Right hindlimb (tissue), 1 donor: ENCODE measurements around the gene ASMTL.
"Not testable (repeated sequence)": the region's sequence is repeated elsewhere in the genome, so short reads cannot be mapped to it uniquely, and the experiment has no call there.

Experiments
- DNase-seq: peaks from one replicate; pipeline ENCODE4 v3.0.0-alpha.2; 2018

Gene ASMTL

GRCh38 chrX:1453951-1454785 is 1.5 kb upstream of the ASMTL start:
- peak; percentile 90 for DNase-seq

GRCh38 chrX:1453395-1453783 is 680 bp upstream of the ASMTL start:
- DNase-seq, result no peak

- peak; percentile 61 for DNase-seq
Measured at GRCh38 chrX:1451661-1452515, 821 bp downstream of the ASMTL start.

DNA sequence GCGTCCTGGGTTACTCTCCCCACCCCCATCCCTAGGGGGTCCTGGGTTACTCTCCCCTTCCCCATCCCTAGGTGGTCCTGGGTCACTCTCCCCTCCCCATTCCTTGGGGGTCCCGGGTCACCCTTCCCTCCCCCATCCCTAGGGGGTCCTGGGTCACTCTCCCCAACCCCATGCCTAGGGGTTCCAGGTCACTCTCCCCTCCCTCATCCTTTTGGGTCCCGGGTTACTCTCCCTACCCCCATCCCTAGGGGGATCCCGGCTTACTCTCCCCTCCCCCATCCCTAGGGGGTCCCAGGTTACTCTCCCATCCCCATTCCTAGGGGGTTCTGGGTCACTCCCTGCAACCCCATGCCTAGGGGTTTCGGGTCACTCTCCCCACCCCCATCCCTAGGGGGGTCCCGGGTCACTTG is 1.5 kb downstream of the ASMTL start:
- DNase-seq, result no peak

- DNase-seq, result peak; percentile 36
Measured at GRCh38 chrX:1450361-1451161, 2.1 kb downstream of the ASMTL start.

GRCh38 chrX:1449823-1450149 is 2.9 kb downstream of the ASMTL start:
- DNase-seq, result no peak

DNA sequence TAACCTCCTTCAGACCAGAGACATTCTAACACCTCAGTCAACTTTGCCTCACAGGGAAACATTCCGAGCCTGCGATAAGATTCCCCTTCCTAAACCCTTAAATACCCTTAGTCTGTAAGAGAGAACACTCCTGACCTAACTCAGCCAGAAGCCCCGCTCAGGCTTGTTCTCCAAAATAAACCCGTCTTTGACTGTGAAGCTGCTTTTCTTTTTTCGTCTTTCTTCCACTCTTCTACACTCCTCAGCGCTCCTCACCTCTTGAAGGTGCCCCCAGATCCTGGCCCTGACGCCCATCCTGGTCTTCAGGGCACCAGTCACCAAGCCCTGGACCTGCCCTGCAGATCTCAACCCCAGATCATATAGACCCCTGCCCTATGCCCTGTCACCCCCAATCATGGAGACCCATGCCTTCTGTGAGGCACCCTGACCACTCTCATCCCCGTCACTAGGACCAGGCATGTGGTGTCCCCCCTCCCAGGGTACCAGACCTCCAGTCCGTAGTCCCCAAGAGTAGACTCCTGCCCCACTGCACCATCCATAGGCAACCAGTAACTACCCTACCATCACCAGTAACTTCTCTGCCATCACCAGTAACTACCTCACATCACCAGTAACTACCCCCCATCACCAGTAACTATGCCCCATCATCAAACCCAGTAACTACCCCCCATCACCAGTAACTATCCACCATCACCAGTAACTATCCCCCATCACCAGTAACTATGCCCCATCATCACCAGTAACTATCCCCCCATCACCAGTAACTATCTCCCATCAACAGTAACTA is 3.5 kb downstream of the ASMTL start:
- DNase-seq, result no peak

DNA sequence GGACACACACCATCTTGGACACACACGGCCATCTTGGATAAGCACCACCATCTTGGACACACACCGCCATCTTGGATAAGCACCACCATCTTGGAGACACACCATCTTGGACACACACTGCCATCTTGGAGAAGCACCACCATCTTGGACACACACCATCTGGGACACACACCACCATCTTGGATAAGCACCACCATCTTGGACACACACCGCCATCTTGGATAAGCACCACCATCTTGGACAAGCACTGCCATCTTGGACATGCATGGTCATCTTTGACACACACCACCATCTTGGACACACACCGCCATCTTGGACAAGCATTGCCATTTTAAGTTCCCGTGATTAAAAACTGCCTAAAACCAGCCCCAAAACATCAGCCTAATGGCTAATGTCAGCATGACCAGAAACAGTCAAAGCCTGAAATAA is 4.1 kb downstream of the ASMTL start:
- not testable (repeated sequence) for DNase-seq

- not testable (repeated sequence) for DNase-seq
Measured at GRCh38 chrX:1447969-1448572, 4.6 kb downstream of the ASMTL start.

GRCh38 chrX:1446984-1447968 is 5.4 kb downstream of the ASMTL start:
- DNase-seq, result not testable (repeated sequence)

- DNase-seq, result no peak
Measured at GRCh38 chrX:1444561-1445500, 7.9 kb downstream of the ASMTL start.

DNA sequence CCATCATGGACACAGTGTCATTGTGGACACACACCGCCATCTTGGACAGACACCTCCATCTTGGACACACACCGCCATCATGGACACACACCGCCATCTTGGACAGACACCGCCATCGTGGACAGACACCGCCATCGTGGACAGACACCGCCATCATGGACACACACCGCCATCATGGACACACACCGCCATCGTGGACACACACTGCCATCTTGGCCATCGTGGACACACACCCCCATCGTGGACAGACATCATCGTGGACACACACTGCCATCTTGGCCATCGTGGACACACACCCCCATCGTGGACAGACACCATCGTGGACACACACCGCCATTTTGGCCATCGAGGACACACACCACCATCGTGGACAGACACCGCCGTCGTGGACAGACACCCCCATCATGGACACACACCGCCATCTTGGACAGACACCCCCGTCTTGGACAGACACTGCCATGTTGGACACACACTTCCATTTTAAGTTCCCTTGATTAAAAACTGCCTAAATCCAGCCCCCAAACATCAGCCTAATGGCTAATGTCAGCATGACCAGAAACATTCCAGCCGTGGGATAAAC is 9.1 kb downstream of the ASMTL start:
- DNase-seq, result no peak

- DNase-seq, result no peak
Measured at GRCh38 chrX:1442724-1443367, 9.9 kb downstream of the ASMTL start.

DNA sequence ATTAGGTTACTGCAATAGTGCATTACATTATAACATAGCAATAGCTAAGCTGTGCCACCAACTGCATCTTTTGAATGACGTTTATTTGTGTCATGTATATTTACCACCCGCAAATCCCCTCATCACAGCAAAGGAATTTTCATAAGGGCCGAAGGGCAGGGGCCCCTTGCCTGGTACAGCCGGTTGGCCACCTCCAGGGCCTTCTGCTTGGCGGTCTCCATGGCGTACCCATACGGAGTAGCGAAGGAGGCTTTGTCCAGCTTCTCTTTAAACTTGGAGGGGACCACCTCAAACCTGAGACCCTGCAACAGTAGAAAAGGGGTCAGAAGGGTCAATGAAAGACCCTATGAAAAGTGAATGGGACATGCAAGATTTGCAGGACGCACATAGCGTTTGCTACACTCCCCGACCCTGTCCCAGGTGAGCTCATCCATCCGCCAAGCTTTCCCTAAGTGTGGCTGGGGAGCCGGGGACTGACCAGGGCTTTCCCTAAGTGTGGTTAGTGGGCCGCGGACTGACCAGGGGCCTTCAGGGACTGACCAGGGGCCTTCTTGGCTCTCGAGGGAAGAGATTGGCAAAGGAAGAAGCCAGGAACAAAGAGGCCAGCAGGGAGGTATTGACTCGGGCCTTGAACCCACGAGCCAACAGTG is 10.6 kb downstream of the ASMTL start:
- peak; percentile 15 for DNase-seq

DNA sequence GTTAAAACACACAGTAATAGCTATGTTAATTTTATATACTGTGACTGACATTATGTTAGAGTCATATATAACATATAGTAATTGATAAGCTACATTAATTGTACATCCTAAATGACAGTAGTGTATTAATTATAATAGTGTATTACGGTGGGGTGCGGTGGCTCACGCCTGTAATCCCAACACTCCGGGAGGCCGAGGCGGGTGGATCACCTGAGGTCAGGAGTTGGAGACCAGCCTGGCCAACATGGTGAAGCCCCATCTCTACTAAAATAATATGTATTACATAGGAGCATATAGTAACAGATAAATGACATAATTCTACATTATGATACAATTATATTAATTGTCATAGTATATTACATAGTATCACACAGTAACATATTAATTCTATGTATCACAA is 12.2 kb downstream of the ASMTL start:
- DNase-seq, result no peak

DNA sequence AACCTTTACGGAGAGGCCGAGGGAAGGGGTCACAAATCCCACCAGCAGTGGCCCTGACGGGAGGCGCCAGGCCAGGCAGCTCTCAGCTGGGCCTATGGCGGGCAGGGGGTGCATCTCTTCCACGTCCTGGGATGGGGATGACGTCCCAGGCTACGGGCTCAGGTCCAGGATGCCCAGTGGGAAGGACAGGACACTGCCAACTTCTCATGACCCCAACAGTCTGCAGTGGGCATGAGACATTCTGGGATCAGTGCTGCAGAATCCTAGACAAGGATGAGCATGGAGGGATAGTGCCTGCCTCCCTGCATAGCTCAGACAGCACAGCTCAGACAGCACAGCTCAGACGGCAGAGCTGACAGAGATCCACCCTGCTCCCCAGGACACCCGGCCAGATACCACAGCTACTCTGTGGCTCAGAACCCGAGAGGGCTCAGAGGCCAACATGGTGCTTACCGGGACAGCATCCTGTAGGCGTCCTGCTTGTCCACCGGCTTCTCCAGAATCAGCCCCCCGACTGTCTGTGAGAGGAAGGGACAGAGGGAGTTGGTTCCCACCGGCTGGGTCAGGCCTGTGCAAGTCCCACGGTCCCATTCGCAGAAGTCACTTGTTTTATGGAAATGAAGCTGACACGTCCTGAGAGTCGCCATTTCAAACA is 17.3 kb downstream of the ASMTL start:
- DNase-seq, result peak; percentile 12

- DNase-seq, result no peak
Measured at GRCh38 chrX:1434871-1435240, 17.9 kb downstream of the ASMTL start.
